Caco-2 (cell line): Measurements from ENCODE around the gene MR1. TPM values are rescaled to one million over a fixed set of nuclear protein-coding genes. Genes with fewer than 3 reads are reported as not detected.

Source experiments
- BruUV-seq: library from RNA; stranded (reverse); fragments of 400-500 nt; replicated peaks from 2 replicates; lab custom pipeline; 2021; lab: Mats Ljungman, UMichigan
- CTCF ChIA-PET: fragments of 300-600 bp; sonication (Branson Sonifier 250); formaldehyde crosslinking; loops from one replicate; lab custom pipeline; 2022; ENCODE audit warnings: antibody characterized with exemption; lab: Charles Lee
- POLR2A ChIA-PET: fragments of 300-600 bp; sonication (Branson Sonifier 250); formaldehyde crosslinking; loops from one replicate; lab custom pipeline; 2022; ENCODE audit warnings: antibody characterized with exemption; lab: Charles Lee
- DNase-seq, 2 experiments: peaks; one replicate each; pipeline versions ENCODE4 v3.0.0 to v3.0.0-alpha.2; 2020 to 2022
- H3K27me3 ChIP-seq: replicated peaks from 2 replicates; pipeline ENCODE4 v1.6.0; 2011; ENCODE audit warnings: low read length; ENCODE audit not compliant: control insufficient read depth, insufficient read depth
- H3K36me3 ChIP-seq: 2 replicates; pipeline ENCODE4 v1.5.1; 2011; ENCODE audit warnings: low read length; ENCODE audit not compliant: control insufficient read depth, insufficient read depth
- H3K4me1 ChIP-seq: fragments of 250-450 bp; sonication (Bioruptor Pico); 2 replicates; pipeline ENCODE4 v1.5.1; 2020; ENCODE audit warnings: mild to moderate bottlenecking
- H3K4me3 ChIP-seq: 2 replicates; pipeline ENCODE4 v1.5.1; 2011; ENCODE audit warnings: low read depth, mild to moderate bottlenecking, control low read depth, low read length
- H3K9me3 ChIP-seq: fragments of 250-450 bp; sonication (Bioruptor Pico); 2 replicates; pipeline ENCODE4 v1.5.1; 2020; ENCODE audit warnings: mild to moderate bottlenecking, moderate library complexity
- H3K27ac Mint-ChIP-seq: one replicate; pipeline ENCODE4 v1.8.0; 2022; ENCODE audit warnings: mixed read lengths; ENCODE audit not compliant: unreplicated experiment
- H3K27me3 Mint-ChIP-seq: one replicate; pipeline ENCODE4 v1.8.0; 2022; ENCODE audit warnings: mixed read lengths; ENCODE audit not compliant: insufficient read depth, unreplicated experiment
- H3K36me3 Mint-ChIP-seq: one replicate; pipeline ENCODE4 v1.8.0; 2022; ENCODE audit warnings: mild to moderate bottlenecking, mixed read lengths; ENCODE audit not compliant: insufficient read depth, unreplicated experiment
- H3K4me1 Mint-ChIP-seq: one replicate; pipeline ENCODE4 v1.8.0; 2022; ENCODE audit warnings: low read depth, mixed read lengths; ENCODE audit not compliant: unreplicated experiment
- H3K4me3 Mint-ChIP-seq: one replicate; pipeline ENCODE4 v1.8.0; 2022; ENCODE audit warnings: mild to moderate bottlenecking, moderate library complexity, mixed read lengths; ENCODE audit not compliant: unreplicated experiment
- H3K9me3 Mint-ChIP-seq: one replicate; pipeline ENCODE4 v1.8.0; 2022; ENCODE audit warnings: mixed read lengths; ENCODE audit not compliant: unreplicated experiment
- CTCF ChIP-seq, 2 experiments: fragments of 200-600 bp in 1 of 2; IDR thresholded peaks; 1 replicate in 1 of 2; 2 replicates in 1 of 2; pipeline versions ENCODE4 v1.5.1 to v1.8.0; 2011 to 2022; ENCODE audit warnings: antibody characterized with exemption in 1 of 2, control low read depth in 1 of 2, inconsistent platforms in 1 of 2, low read depth in 1 of 2, low read length in 1 of 2, mild to moderate bottlenecking in 1 of 2, moderate library complexity in 1 of 2; ENCODE audit not compliant: insufficient read depth in 1 of 2, severe bottlenecking in 1 of 2, unreplicated experiment in 1 of 2
- intact Hi-C: fragments of 100-400 bp; cut with micrococcal nuclease; formaldehyde crosslinking; loops from one replicate; pipeline ENCODE4 v1.10.0; 2022; ENCODE audit not compliant: unreplicated experiment
- total RNA-seq: library from RNA; stranded (reverse); gene quantifications from 2 replicates; pipeline ENCODE4 v1.2.3, GENCODE V29; 2022

Gene MR1
- total RNA-seq, 1 experiment from 2014 or later, result 2.5 TPM

DNA sequence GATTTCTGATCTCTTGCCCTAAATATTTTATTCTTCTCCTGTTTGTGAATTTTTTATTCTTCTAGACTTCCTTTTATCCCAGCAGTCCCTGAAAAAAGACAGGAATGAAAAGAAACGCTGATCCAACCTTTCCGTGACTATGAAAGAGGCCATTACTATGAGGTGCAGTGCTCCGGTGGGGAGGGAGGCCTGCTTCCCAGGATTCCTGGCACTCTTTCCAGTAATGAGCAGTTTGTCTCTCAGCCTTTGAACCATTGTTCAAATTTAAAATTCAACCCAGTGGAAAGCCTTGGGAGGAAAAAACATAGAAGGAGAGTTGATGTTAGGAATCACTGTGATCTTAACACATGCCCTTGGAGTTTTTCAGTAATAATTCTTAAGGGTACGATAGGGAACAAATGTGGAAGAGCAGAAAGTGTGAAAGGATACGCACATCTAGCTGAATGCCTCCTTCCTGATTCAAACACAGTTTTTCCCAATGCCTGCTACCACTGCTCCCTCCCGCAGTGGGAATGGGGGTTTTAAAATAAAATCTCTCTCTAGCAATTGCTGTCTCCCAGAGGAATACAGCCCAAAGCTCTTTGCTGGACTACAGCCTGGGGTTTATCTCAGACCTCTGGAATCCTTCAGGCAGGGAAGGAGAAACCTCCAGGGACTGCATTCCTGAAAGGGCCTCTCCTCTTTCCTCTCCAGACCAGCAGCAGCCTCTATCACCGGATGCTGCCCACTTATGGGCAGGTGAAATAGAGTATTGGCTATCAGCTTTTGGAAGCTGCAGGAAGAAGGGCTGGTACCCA lies 60.8 kb downstream of the MR1 start:
- intact Hi-C loops, result no loop called here
- peaks cover 56% of the 10 kb centered on the region for H3K4me1 Mint-ChIP-seq
- Histone ChIP-seq H3K9me3 (no peaks in the 10 kb centered on the region), H3K27me3 (no peaks in the 10 kb centered on the region), H3K4me1 (peaks cover 53% of the 10 kb centered on the region), H3K4me3 (no peak overlapping the region), H3K36me3 (no peaks in the 10 kb centered on the region)
- POLR2A ChIA-PET, result interaction anchor here (0.6 kb wide), 1 partner anchor 17 kb away, joined by 3 read pairs; no protein-coding TSS in a partner anchor
- no peak overlapping the region for H3K4me3 Mint-ChIP-seq
- H3K36me3 Mint-ChIP-seq, result peaks cover 28% of the 10 kb centered on the region
- CTCF ChIA-PET, result no interaction called here
- H3K27me3 Mint-ChIP-seq, result no peaks in the 10 kb centered on the region
- no peak for DNase-seq
- no peak for TF ChIP-seq CTCF (IDR thresholded peaks at IDR 0.05; ENCODE audit: insufficient read depth in 1 of 2, low read depth in 1 of 2, low read length in 1 of 2, severe bottlenecking in 1 of 2, unreplicated experiment in 1 of 2)
- H3K9me3 Mint-ChIP-seq, result no peaks in the 10 kb centered on the region
- H3K27ac Mint-ChIP-seq, result peak overlapping the region; percentile 18
- no TSS peak for BruUV-seq

DNA sequence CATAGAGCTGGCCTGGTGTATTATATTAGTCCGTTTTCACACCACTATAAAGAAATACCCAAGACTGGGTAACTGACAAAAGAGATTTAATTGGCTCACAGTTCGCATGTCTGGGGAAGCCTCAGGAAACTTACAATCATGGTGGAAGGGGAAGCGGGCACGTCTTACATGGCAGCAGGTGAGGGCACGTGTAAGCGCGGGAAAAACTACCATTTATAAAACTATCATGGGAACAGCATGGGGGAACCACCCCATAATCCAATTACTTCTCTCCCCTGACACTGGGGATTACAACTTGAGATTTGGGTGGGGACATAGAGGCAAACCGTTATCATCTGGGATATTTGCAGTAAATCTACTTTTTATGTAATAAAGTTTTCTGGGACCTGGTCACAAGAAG lies 61.5 kb downstream of the MR1 start:
- no peak for DNase-seq
- Histone ChIP-seq H3K27me3 (no peaks in the 10 kb centered on the region), H3K4me1 (peaks cover 60% of the 10 kb centered on the region), H3K4me3 (no peak overlapping the region), H3K36me3 (no peaks in the 10 kb centered on the region), H3K9me3 (no peaks in the 10 kb centered on the region)
- no peaks in the 10 kb centered on the region for H3K27me3 Mint-ChIP-seq
- no peaks in the 10 kb centered on the region for H3K9me3 Mint-ChIP-seq
- ChIA-PET CTCF (no interaction called here), POLR2A (no interaction called here)
- H3K4me1 Mint-ChIP-seq, result peaks cover 62% of the 10 kb centered on the region
- no peak overlapping the region for H3K4me3 Mint-ChIP-seq
- peak overlapping the region; percentile 18 for H3K27ac Mint-ChIP-seq
- H3K36me3 Mint-ChIP-seq, result peaks cover 21% of the 10 kb centered on the region
- BruUV-seq, result no TSS peak
- TF ChIP-seq CTCF (IDR thresholded peaks at IDR 0.05; ENCODE audit: insufficient read depth in 1 of 2, low read depth in 1 of 2, low read length in 1 of 2, severe bottlenecking in 1 of 2, unreplicated experiment in 1 of 2), result no peak
- intact Hi-C loops, result no loop called here

GRCh38 chr1:181095763-181096184 lies 62.0 kb downstream of the MR1 start:
- no TSS peak for BruUV-seq
- CTCF ChIA-PET, result no interaction called here
- Histone ChIP-seq H3K27me3 (no peaks in the 10 kb centered on the region), H3K4me1 (peaks cover 65% of the 10 kb centered on the region), H3K36me3 (no peaks in the 10 kb centered on the region), H3K4me3 (no peak overlapping the region), H3K9me3 (no peaks in the 10 kb centered on the region)
- H3K36me3 Mint-ChIP-seq, result peaks cover 20% of the 10 kb centered on the region
- peaks cover 67% of the 10 kb centered on the region for H3K4me1 Mint-ChIP-seq
- no peaks in the 10 kb centered on the region for H3K9me3 Mint-ChIP-seq
- DNase-seq, result no peak
- no peak overlapping the region for H3K27ac Mint-ChIP-seq
- no peak for TF ChIP-seq CTCF (IDR thresholded peaks at IDR 0.05; ENCODE audit: insufficient read depth in 1 of 2, low read depth in 1 of 2, low read length in 1 of 2, severe bottlenecking in 1 of 2, unreplicated experiment in 1 of 2)
- POLR2A ChIA-PET, result no interaction called here
- H3K27me3 Mint-ChIP-seq, result no peaks in the 10 kb centered on the region
- H3K4me3 Mint-ChIP-seq, result no peak overlapping the region
- intact Hi-C loops, result no loop called here
